A673 (cell line): Measurements from ENCODE around the gene CX3CR1.

Experiments used
- EZH2 ChIP-seq: fragments of 200-600 bp; sonication (generic); IDR thresholded peaks from 2 replicates; pipeline ENCODE4 v1.6.1; 2017; ENCODE audit warnings: borderline replicate concordance, low read depth, mild to moderate bottlenecking, mixed read lengths, antibody characterized with exemption, low read length; ENCODE audit not compliant: poor library complexity, severe bottlenecking
- TF ChIP-seq, protein P1 (sequence below): fragments of 300-800, 200-600 bp; sonication (generic); conservative IDR thresholded peaks from 2 replicates; pipeline ENCODE4 v1.5.1; 2017; ENCODE audit warnings: low read depth, mild to moderate bottlenecking, antibody characterized with exemption, low read length, moderate library complexity, mixed read lengths

GRCh38 chr3:39260318-39260717 lies 19.5 kb downstream of the CX3CR1 start:
- TF ChIP-seq, protein P1, sequence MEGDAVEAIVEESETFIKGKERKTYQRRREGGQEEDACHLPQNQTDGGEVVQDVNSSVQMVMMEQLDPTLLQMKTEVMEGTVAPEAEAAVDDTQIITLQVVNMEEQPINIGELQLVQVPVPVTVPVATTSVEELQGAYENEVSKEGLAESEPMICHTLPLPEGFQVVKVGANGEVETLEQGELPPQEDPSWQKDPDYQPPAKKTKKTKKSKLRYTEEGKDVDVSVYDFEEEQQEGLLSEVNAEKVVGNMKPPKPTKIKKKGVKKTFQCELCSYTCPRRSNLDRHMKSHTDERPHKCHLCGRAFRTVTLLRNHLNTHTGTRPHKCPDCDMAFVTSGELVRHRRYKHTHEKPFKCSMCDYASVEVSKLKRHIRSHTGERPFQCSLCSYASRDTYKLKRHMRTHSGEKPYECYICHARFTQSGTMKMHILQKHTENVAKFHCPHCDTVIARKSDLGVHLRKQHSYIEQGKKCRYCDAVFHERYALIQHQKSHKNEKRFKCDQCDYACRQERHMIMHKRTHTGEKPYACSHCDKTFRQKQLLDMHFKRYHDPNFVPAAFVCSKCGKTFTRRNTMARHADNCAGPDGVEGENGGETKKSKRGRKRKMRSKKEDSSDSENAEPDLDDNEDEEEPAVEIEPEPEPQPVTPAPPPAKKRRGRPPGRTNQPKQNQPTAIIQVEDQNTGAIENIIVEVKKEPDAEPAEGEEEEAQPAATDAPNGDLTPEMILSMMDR = no peak
- TF ChIP-seq EZH2 = no peak
